GF-D8 (cell line): ENCODE results near the gene NFATC2IP.
A peak's percentile ranks its signal among the peaks of the same experiment; 100 is the strongest.
"Not testable (repeated sequence)": the region's sequence is repeated elsewhere in the genome, so short reads cannot be mapped to it uniquely, and the experiment has no call there.

Experiments used
- DNase-seq: peaks from one replicate; lab custom pipeline; 2025; lab: John Stamatoyannopoulos, UW

NFATC2IP gene

DNA sequence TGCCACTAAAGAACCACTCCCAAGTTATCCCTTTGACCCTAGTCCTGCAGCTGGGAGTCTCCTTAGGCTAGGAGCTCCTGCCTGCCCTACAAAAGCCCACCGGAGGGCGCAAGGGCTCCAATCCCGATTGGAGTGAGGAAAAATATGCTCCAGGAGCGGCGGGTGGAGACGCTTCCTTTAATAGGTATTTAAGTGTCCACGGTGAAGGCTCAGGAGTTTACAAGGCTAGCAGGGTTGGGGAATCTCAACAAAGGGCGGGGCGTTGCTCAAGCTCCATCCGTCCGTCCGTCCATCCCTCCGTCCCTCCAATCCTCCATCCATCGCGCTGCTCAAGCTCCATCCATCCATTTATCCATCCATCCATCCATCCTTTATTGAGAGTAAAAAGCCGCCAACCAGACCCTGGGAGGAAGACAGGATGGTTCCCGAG lies 23.3 kb downstream of the NFATC2IP start:
- no peak for DNase-seq

DNA sequence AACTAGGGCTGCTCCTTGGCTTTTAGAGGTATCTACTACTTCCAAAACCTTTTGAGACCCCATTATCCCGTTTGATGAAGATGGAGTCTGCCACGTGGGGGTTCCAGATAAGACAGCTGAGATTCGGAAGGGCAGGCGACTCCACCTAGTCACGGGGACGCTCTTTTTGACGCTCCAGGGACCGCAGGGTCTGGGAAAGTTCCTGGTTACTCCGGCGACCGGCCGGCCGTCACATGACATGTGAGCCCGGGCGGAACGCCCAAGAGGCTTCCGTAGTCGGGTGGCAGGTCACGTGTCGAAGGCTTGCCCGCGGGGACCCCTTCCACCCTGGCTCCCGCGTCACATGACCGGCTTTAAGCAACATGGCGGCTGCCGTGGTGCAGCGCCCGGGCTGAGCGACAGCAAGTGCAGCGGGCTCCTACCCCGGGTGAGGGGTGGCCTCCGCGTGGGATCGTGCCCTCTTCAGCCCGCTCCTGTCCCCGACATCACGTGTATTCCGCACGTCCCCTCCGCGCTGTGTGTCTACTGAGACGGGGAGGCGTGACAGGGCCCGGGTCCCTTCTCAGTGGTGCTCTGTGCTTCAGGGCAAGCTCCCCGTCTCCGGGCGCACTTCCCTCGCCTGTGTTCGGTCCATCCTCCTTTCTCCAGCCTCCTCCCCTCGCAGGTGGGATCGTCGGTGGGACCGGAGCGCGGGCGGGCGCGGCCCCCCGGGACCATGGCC lies 23.9 kb downstream of the NFATC2IP start, which contains the start of gene SPNS1:
SPNS1 (plus strand) TSS at position 342 of the 721 bp plus-strand sequence; CDS start at position 716, 374 bp downstream.
- DNase-seq, result peak; percentile 81

DNA sequence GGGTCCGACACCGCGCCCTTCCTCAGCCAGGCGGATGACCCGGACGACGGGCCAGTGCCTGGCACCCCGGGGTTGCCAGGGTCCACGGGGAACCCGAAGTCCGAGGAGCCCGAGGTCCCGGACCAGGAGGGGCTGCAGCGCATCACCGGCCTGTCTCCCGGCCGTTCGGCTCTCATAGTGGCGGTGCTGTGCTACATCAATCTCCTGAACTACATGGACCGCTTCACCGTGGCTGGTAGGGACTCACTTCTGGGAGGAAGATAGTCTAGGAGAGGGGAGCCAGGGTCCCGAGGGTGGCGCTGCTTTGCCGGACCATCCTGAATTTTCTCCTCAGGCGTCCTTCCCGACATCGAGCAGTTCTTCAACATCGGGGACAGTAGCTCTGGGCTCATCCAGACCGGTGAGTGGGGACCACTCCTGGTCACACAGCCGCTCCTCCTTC lies 24.4 kb downstream of the NFATC2IP start:
- no peak for DNase-seq

DNA sequence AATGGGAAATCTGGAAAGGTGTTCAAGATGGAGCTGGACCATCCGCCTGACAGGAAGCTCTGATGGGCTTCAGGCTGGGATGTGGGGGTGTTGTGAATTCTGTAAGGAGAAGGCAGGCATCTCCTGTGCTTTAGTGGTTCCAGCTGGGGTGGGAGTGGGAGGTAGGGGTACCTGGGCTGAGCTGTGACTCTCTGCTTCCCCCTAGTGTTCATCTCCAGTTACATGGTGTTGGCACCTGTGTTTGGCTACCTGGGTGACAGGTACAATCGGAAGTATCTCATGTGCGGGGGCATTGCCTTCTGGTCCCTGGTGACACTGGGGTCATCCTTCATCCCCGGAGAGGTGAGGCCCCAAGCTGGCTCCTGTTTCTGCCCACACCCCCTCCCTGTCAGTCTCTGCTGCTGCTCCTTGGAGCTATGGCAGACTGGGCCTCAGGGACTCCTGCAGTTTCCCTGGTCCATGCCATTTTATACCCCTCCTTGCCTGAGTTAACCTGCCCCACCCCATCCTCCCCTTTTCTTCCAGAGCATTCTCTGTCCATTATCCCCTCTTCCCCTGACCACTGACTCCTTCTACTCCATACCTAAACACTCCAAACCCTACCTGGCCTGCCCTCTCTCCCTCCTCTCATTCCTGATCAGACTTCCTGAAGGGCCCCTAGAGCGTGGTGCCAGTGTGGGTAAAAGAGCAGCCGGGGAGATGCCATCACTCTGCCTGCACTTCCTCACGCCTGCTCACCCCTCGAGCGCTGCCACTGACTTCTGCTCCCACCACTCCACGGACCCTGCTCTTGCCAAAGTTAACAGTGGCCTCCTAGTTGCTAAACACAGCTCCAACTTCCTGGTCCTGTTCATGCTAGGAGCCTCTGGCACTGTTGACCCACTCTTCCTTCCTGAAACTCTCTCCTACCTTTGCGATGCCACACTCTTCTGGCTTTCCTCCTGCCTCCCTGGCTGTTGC lies 27.2 kb downstream of the NFATC2IP start:
- DNase-seq, result no peak

DNA sequence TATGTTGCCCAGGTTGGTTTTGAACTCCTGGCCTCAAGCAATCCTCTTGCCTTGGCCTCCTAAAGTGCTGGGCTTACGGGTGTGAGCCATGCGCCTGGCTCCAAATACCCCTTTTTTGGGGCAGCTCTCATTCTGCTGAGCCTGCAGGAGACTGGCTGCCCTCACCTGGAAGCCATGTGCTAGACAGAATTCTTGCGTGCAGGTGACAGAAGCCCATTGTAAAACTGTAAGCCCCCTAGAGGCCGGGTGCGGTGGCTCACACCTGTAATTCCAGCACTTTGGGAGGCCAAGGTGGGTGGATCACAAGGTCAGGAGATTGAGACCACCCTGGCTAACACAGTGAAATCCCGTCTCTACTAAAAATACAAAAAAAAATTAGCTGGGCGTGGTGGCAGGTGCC lies 29.6 kb downstream of the NFATC2IP start:
- not testable (repeated sequence) for DNase-seq

DNA sequence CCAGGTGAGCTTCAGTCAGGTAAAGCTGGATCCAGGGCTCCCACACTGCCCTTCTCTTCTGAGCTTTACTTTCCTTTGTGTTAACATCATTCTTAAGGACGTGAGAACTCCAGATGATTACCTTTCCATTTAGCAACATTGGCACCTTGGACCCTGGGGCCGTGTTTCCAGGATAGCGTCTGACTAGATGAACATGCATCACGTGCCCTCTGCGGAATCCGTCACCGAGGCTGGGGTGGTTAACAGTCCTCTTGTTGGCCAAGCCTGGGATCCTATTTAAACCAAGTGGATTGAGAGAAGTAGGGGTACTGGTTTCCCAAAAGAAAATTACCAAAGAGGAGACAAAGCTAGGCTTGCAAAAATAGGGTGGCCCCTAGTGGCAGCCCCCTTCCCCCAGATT lies 30.2 kb downstream of the NFATC2IP start:
- no peak for DNase-seq

DNA sequence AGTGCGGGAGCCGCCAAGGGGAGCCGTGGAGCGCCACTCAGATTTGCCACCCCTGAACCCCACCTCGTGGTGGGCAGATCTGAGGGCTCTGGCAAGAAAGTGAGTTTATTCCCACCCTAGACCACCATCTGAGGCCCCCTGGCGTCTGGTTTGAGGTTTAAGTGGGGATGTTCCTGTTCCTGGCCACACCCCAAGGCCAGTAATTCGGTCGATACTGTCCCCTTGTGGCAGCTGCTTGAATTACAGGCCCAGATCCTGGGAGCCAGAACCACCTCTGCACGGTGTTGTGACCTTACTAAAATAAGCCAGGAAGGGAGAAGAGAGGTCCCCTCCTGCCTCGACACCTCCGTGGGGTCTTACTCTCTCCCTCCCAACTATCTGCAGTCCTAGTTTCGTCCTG lies 30.8 kb downstream of the NFATC2IP start:
- no peak for DNase-seq

DNA sequence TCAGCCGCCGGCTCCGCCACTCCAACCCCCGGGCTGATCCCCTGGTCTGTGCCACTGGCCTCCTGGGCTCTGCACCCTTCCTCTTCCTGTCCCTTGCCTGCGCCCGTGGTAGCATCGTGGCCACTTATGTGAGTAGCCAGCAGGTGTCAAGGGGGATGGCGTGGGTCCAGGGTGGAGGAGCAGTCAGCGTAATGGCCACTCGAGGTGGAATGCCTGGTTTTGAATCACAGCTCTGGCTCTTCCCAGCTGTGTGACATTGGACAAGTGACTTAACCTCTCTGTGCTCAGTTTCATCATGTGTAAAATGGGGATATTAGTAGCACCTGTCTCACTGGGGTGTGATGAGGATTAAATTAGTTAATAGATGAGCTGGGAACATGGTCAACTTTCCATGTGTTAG lies 31.7 kb downstream of the NFATC2IP start:
- DNase-seq, result no peak

DNA sequence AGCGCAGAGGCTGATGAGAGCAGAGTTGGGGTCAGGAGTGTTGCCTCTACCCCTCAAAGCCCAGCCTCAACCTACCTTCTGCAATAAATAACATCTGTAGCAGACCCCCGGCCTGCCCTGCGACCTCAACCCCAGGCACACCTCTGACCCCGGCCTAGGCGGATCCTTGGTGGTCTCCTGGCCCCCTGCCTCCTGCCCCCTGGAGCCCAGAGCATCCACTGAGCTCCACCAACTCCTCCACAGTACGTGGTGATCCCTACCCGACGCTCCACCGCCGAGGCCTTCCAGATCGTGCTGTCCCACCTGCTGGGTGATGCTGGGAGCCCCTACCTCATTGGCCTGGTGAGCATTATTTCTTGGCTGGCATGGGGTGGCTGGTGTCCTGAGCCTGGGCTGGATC lies 32.2 kb downstream of the NFATC2IP start:
- no peak for DNase-seq

DNA sequence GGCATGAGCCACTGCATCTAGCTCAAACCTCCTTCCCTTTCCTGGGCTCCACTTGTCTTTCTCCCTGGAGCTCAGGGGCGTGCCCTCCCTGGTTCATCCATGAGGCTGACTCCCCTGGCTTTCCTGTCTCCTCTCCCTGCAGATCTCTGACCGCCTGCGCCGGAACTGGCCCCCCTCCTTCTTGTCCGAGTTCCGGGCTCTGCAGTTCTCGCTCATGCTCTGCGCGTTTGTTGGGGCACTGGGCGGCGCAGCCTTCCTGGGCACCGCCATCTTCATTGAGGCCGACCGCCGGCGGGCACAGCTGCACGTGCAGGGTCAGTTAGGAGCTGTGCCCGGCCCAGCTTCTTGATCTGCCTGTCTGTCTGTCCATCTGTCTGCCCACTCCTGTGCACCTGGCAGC lies 32.9 kb downstream of the NFATC2IP start:
- DNase-seq, result no peak

DNA sequence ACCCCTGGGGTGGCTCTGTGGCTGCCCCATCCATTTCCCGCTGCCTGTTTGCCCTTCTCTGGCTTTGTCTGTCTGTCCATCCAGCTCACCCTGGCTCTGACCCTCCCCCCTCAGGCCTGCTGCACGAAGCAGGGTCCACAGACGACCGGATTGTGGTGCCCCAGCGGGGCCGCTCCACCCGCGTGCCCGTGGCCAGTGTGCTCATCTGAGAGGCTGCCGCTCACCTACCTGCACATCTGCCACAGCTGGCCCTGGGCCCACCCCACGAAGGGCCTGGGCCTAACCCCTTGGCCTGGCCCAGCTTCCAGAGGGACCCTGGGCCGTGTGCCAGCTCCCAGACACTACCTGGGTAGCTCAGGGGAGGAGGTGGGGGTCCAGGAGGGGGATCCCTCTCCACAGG lies 33.4 kb downstream of the NFATC2IP start:
- no peak for DNase-seq

DNA sequence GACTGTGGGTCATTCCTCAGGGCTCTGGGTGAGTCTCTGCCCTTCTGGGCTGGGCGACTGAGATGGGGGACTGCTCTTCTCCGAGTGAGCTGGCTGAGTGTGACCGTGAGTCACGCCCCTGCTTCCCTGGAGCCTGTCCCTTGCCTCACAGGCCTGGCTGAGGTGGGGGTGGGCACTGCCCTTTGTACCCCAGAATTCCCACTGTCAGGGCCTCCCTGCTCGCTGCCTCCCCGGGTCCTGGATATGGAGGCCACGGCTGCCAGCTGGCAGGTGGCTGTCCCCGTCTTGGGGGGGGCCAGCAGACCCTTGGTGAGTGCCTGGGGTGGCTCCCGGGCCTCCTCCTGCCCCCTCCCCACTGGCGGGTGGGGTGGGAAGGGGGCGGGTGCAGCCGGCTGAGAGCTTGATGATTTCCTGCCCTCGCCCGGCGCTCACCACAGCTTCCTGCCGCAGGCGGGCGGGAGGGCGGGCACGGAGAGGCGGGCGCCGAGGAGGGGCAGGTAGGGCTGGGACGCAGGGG lies 33.9 kb downstream of the NFATC2IP start, which contains the start of gene LAT:
LAT (plus strand) TSS at position 434 of the 517 bp plus-strand sequence. CDS start 366 bp downstream, outside the sequence.
- peak; percentile 50 for DNase-seq

DNA sequence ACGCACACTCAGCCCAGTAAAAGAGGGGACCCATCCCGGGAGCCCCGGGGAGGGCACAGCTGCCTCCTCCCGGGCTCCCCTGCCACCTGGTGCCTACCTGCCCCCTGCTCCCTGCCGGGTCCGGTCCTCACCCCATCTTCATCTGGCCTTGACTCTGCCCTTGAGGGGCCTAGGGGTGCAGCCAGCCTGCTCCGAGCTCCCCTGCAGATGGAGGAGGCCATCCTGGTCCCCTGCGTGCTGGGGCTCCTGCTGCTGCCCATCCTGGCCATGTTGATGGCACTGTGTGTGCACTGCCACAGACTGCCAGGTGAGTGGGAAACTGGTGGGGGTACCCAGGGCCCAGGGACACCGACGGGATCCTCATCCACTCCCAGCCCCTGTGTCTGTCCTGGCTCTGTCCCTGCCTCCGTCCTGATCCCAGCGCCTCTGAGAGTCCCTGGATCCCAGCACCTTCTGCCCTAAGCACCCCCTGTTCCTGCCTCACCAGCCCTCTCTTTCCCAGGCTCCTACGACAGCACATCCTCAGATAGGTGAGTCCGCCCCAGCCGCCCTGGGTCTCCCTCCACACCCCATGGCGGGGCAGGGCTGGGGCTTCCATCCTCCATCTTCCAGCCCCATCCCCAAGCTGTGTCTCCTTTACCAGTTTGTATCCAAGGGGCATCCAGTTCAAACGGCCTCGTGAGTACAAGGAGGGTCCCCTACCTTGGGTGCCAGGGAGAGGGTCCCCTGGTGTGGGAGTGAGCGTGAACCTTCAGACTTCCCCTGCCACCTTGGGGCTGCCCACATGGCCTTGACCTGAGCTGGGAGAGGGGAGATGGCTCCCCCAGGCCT lies 34.7 kb downstream of the NFATC2IP start:
- DNase-seq, result no peak

DNA sequence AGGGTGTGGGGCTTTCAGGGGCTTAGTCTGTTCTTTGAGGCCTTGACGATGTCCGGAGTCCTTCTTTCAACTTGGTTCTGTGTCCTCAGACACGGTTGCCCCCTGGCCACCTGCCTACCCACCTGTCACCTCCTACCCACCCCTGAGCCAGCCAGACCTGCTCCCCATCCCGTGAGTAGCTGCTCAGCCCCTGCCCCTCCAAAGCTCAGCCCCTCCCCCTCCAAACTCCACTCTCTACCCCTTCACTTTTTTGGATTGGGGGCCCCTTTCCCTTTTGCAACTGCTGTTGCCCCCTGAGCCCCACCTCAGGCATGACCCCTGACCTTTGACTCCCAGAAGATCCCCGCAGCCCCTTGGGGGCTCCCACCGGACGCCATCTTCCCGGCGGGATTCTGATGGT lies 35.3 kb downstream of the NFATC2IP start:
- DNase-seq, result no peak

DNA sequence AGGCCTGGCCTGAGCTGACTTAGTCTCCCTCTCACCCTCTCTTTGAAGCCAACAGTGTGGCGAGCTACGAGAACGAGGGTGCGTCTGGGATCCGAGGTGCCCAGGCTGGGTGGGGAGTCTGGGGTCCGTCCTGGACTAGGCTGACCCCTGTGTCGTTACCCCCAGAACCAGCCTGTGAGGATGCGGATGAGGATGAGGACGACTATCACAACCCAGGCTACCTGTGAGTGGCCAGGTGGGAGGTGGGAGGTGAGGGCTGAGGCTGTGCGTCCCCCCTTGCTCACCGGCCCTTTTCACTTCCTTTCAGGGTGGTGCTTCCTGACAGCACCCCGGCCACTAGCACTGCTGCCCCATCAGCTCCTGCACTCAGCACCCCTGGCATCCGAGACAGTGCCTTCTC lies 35.8 kb downstream of the NFATC2IP start:
- no peak for DNase-seq

DNA sequence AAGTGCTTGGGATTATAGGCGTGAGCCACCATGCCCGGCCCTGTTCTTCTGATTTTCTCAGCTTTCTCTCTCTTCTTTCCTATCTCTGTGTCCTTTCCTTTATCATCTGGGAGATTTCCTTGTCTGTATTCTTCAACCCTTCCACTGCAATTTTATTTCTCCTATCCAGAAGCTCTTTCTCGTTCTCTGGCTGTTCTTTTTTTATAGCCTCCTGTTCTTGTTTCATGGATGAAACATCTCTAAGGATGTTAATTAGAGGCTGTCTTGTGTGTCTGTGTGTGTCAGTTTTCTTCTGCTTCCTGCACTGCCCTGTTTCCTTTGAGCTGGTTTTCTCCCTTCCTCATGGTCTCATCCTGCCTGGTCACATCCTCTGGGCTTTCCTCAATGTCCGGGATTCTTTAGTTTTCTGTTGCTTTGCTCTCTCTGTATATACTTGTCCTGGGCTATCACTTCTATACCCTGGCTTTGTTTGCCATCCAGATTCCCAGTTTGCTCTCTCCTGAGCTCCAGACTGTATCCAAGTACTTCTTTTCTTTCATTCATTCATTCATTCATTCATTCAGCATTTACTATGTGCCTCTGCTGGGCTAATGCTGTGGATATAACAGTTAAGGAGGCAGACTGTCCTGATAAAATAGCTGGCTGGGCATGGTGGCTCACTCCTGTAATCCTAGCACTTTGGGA lies 36.6 kb downstream of the NFATC2IP start:
- no peak for DNase-seq

DNA sequence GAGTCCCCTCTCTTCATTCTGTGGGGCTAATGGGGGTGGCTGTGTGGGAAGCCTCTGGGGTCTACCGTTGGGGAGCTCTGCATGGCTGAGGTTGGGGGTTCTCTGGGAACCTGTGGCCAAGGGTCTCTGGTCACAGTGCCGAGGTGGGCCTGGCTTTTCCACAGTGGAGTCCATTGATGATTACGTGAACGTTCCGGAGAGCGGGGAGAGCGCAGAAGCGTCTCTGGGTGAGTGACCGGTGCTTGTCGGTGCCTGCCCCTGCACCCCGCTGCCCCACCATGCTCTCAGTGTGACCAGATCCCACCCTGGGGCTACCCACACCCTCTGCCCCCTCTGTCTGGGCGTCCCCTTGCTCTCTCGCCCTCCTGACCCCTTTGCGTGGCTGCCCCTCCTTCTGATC lies 38.6 kb downstream of the NFATC2IP start:
- no peak for DNase-seq

DNA sequence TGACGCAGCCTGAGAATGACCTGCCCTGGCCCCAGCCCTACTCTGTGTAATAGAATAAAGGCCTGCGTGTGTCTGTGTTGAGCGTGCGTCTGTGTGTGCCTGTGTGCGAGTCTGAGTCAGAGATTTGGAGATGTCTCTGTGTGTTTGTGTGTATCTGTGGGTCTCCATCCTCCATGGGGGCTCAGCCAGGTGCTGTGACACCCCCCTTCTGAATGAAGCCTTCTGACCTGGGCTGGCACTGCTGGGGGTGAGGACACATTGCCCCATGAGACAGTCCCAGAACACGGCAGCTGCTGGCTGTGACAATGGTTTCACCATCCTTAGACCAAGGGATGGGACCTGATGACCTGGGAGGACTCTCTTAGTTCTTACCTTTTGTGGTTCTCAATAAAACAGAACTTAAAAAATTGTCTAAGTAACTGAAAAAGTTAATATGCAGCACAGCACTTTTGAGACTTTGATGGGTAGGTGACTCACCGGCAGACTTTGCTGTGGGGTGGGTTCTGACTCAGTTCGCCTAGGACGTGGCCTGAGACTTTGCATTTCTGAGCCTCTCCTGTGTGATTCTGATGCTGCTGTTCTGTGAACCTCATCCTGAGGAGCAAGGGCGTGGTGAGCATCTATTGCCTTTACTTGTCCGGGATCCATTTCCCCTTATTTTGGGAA lies 39.8 kb downstream of the NFATC2IP start:
- no peak for DNase-seq

DNA sequence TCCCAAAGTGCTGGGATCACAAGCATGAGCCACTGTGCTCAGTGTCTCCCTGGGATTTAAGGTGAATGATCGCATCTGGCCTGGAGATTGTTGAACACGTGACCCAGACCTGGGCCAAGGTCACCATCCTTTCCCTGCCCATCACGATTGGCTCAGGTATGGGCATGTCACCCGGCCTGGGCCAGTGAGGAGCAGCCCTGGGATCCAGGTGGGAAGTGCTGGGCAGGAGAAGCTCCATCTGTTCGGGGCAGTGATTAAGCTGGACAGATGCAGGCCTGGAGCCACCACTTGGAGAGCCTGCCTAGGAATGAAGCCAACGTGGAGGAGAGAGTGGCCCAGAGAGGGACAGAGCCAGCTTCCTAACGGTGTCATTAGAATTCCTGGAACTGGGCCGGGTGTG lies 41.0 kb downstream of the NFATC2IP start:
- no peak for DNase-seq

DNA sequence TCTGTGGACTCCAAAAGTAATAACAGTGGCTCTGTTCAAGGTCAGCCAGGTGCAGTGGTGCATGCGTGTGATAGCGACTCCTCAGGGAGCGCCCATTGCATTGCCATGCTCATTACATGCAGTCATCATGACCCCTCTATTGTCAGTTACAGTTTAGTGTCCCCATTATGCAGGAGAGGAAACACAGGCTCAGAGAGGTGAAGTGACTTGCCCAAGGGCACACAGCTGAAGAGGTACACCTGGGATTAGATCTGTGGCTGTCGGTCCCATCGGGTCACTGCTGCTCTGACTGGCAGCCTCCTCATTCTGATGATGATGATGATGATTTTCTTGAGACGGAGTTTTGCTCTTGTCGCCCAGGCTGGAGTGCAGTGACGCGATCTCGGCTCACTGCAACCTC lies 41.8 kb downstream of the NFATC2IP start:
- DNase-seq, result no peak

DNA sequence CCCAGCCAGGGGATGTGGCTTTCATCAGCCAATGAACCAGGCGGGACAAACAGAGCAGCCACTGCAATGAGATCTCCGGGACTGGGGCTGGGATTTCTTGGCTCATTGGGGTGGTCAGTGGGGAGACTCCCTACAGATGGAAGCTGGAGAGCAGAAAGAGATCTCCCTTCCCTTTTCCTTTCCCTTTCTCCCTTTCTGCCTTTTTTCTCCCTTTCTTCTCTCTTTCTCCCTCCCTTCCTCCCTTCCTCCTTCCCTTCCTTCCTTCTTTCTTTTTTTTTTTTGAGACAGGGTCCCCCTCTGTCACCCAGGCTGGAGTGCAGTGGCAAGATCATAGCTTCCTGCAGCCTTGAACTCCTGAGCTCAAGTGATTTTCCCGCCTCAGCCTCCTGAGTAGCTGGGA lies 48.1 kb downstream of the NFATC2IP start:
- no peak for DNase-seq
